Measurements from ENCODE around the gene PKN1.

PKN1 gene

GRCh38 chr19:14470031-14470876 is 37.1 kb downstream of the PKN1 start:
- no peak for DNase-seq

- DNase-seq = no peak
Measured at GRCh38 chr19:14471436-14472187, 38.5 kb downstream of the PKN1 start.

- DNase-seq = peak; percentile 70
Measured at GRCh38 chr19:14472202-14472938, 39.3 kb downstream of the PKN1 start.

GRCh38 chr19:14473073-14473977 is 40.2 kb downstream of the PKN1 start:
- no peak for DNase-seq

GRCh38 chr19:14473978-14474578 is 41.0 kb downstream of the PKN1 start:
- DNase-seq = no peak

- DNase-seq = no peak
Measured at GRCh38 chr19:14474827-14475226, 41.7 kb downstream of the PKN1 start.

GRCh38 chr19:14475251-14476073 is 42.4 kb downstream of the PKN1 start, which contains the start of gene PTGER1:
PTGER1 (minus strand) TSS chr19:14475354; CDS start chr19:14474320, 1,034 bp downstream.
- DNase-seq = peak; percentile 35

- no peak for DNase-seq
Measured at GRCh38 chr19:14476327-14476672, 43.2 kb downstream of the PKN1 start.

- DNase-seq = peak; percentile 43
Measured at GRCh38 chr19:14476673-14477401, 43.7 kb downstream of the PKN1 start.

- no peak for DNase-seq
Measured at GRCh38 chr19:14477418-14478112, 44.5 kb downstream of the PKN1 start.

- no peak for DNase-seq
Measured at GRCh38 chr19:14478113-14478545, 45.0 kb downstream of the PKN1 start.

- no peak for DNase-seq
Measured at GRCh38 chr19:14479309-14479974, 46.3 kb downstream of the PKN1 start.

- peak; percentile 65 for DNase-seq
Measured at GRCh38 chr19:14479975-14480699, 47.0 kb downstream of the PKN1 start.

- DNase-seq = no peak
Measured at GRCh38 chr19:14480700-14481079, 47.6 kb downstream of the PKN1 start.

- DNase-seq = no peak
Measured at GRCh38 chr19:14482172-14482941, 49.3 kb downstream of the PKN1 start.

GRCh38 chr19:14487370-14488125 is 54.4 kb downstream of the PKN1 start:
- DNase-seq = no peak
